ENCODE measurements around the gene SCRT2.

- TF ChIP-seq POLR2A (IDR thresholded peaks at IDR 0.05) (no peak), CTCF (IDR thresholded peaks at IDR 0.05) (no peak)
These were observed 22.9 kb downstream of the SCRT2 start for GRCh38 chr20:652615-653109.
